HepG2 (cell line): ENCODE data around the gene HSPB8. TPM values are rescaled to one million over a fixed set of nuclear protein-coding genes. Genes with fewer than 3 reads are reported as not detected.

Source experiments
- ATAC-seq: fragments of 200-7000 bp; cut with Tn5 transposase; 3 replicates; pipeline ENCODE4 v1.9.1; 2020; ENCODE audit warnings: mild to moderate bottlenecking, moderate library complexity
- BruUV-seq: library from RNA; stranded (reverse); fragments of 400-500 nt; replicated peaks from 2 replicates; lab custom pipeline; 2021; lab: Mats Ljungman, UMichigan
- CTCF ChIA-PET: fragments of 300-600 bp; formaldehyde crosslinking; extraction: SDS; loops from one replicate; lab custom pipeline; 2021; ENCODE audit warnings: low total read pairs, inconsistent platforms, low intra/inter-chr PET ratio; lab: Yijun Ruan, JAX
- POLR2A ChIA-PET: fragments of 350-600 bp; sonication (Branson Sonifier 250); formaldehyde crosslinking; loops from one replicate; lab custom pipeline; 2020; ENCODE audit warnings: antibody characterized with exemption, inconsistent platforms; lab: Yijun Ruan, JAX
- DNase-seq: peaks from one replicate; pipeline ENCODE4 v3.0.0-alpha.2; 2015; ENCODE audit warnings: low spot score
- FAIRE-seq: peaks from 3 replicates; lab custom pipeline; 2011; peaks lifted over from hg19 to GRCh38; lab: Jason Lieb, UNC
- H2AFZ ChIP-seq: one replicate; pipeline ENCODE4 v1.6.1; 2011; ENCODE audit warnings: low read length, inconsistent platforms
- H3K27ac ChIP-seq: fragments of 300-600 bp; 3 replicates; pipeline ENCODE4 v1.8.0; 2011; ENCODE audit warnings: mixed run types, mild to moderate bottlenecking, mixed read lengths, low read length, inconsistent platforms; ENCODE audit not compliant: insufficient read depth; ENCODE audit errors: extremely low read length
- H3K27me3 ChIP-seq, 2 experiments: fragments of 200-600 bp in 1 of 2; 2 replicates in 1 of 2; 3 replicates in 1 of 2; pipeline versions ENCODE4 v1.6.0 to v1.8.0; 2011; ENCODE audit warnings: low read length in 2 of 2, mild to moderate bottlenecking in 2 of 2, moderate library complexity in 2 of 2, inconsistent platforms in 1 of 2; ENCODE audit not compliant: insufficient read depth in 2 of 2, control insufficient read depth in 1 of 2
- H3K36me3 ChIP-seq, 2 experiments: fragments of 200-600 bp in 1 of 2; replicated peaks in 1 of 2; 2 replicates in 1 of 2; 3 replicates in 1 of 2; pipeline versions ENCODE4 v1.5.1 to v1.8.0; 2011; ENCODE audit warnings: low read length in 2 of 2, inconsistent platforms in 1 of 2; ENCODE audit not compliant: insufficient read depth in 2 of 2, control insufficient read depth in 1 of 2
- H3K4me1 ChIP-seq: 2 replicates; pipeline ENCODE4 v1.5.1; 2012; ENCODE audit warnings: low read length, inconsistent platforms; ENCODE audit not compliant: insufficient read depth
- H3K4me2 ChIP-seq: 2 replicates; pipeline ENCODE4 v1.6.0; 2011; ENCODE audit warnings: low read depth, low read length, inconsistent platforms
- H3K4me3 ChIP-seq, 3 experiments: fragments of 200-600 bp in 1 of 3; sonication (generic), shearing (Covaris generic) in 1 of 3; replicated peaks in 1 of 3; 2 replicates each; pipeline ENCODE4 v1.5.1; 2011 to 2016; ENCODE audit warnings: low read length in 3 of 3, inconsistent platforms in 2 of 3, low read depth in 2 of 3, mild to moderate bottlenecking in 2 of 3, control low read depth in 1 of 3, mixed read lengths in 1 of 3; ENCODE audit not compliant: insufficient read depth in 1 of 3
- H3K79me2 ChIP-seq: one replicate; pipeline ENCODE4 v1.6.1; 2011; ENCODE audit warnings: low read length, inconsistent platforms; ENCODE audit not compliant: insufficient read depth
- H3K9ac ChIP-seq: 2 replicates; pipeline ENCODE4 v1.6.0; 2011; ENCODE audit warnings: mild to moderate bottlenecking, low read depth, low read length, inconsistent platforms; ENCODE audit not compliant: insufficient read depth
- H3K9me3 ChIP-seq: 2 replicates; pipeline ENCODE4 v1.5.1; 2012; ENCODE audit warnings: mild to moderate bottlenecking, low read length
- H4K20me1 ChIP-seq: 2 replicates; pipeline ENCODE4 v1.6.0; 2011; ENCODE audit warnings: inconsistent platforms, mild to moderate bottlenecking, low read length, moderate library complexity; ENCODE audit not compliant: insufficient read depth
- CREM ChIP-seq, 2 experiments: sonication (generic) in 1 of 2; formaldehyde crosslinking in 1 of 2; IDR thresholded peaks; 2 replicates each; pipeline versions ENCODE4 v1.4.0 to v1.6.1; 2016 to 2020; ENCODE audit warnings: antibody characterized with exemption in 1 of 2, mild to moderate bottlenecking in 1 of 2, missing genetic modification reagents in 1 of 2
- FOXA1 ChIP-seq, 2 experiments: fragments of 450-650 bp in 1 of 2; sonication (generic) in 1 of 2; formaldehyde crosslinking in 1 of 2; IDR thresholded peaks; 2 replicates each; pipeline versions ENCODE4 v1.4.0 to v1.6.1; 2016 to 2020; ENCODE audit warnings: missing genetic modification reagents in 1 of 2
- HMGA1 ChIP-seq: sonication (generic); formaldehyde crosslinking; conservative IDR thresholded peaks from 2 replicates; pipeline ENCODE4 v1.4.0; 2020; ENCODE audit warnings: missing genetic modification reagents
- KDM2A ChIP-seq: sonication (generic); formaldehyde crosslinking; IDR thresholded peaks from 2 replicates; pipeline ENCODE4 v1.4.0; 2020; ENCODE audit warnings: low read depth, missing genetic modification reagents, borderline replicate concordance
- KDM6A ChIP-seq: IDR thresholded peaks from 2 replicates; pipeline ENCODE4 v1.6.1; 2016; ENCODE audit warnings: low read depth
- NFE2L2 ChIP-seq: fragments of 150-350 bp; IDR thresholded peaks from 2 replicates; pipeline ENCODE4 v1.6.1; 2014; ENCODE audit warnings: low read length
- NFIB ChIP-seq: sonication (generic); formaldehyde crosslinking; IDR thresholded peaks from 2 replicates; pipeline ENCODE4 v1.9.0; 2021; ENCODE audit warnings: missing genetic modification reagents, mild to moderate bottlenecking, borderline replicate concordance
- PLRG1 ChIP-seq: fragments of 450-650 bp; conservative IDR thresholded peaks from 2 replicates; pipeline ENCODE4 v1.6.1; 2016
- SRF ChIP-seq: IDR thresholded peaks from 2 replicates; pipeline ENCODE4 v1.6.1; 2011; ENCODE audit warnings: mild to moderate bottlenecking, low read depth, low read length, moderate library complexity
- SRSF9 ChIP-seq: fragments of 200-400 bp; formaldehyde crosslinking; IDR thresholded peaks from 2 replicates; pipeline ENCODE4 v1.6.1; 2018; ENCODE audit warnings: borderline replicate concordance, mild to moderate bottlenecking, low read depth, low read length; ENCODE audit not compliant: insufficient read depth, poor library complexity, severe bottlenecking
- TARDBP ChIP-seq: sonication (generic); formaldehyde crosslinking; IDR thresholded peaks from 2 replicates; pipeline ENCODE4 v1.8.0; 2022; ENCODE audit warnings: mild to moderate bottlenecking, missing genetic modification reagents
- TRIM24 ChIP-seq: sonication (generic); formaldehyde crosslinking; IDR thresholded peaks from 2 replicates; pipeline ENCODE4 v1.8.0; 2022; ENCODE audit warnings: mild to moderate bottlenecking, missing genetic modification reagents
- ZBTB42 ChIP-seq: sonication (generic); formaldehyde crosslinking; IDR thresholded peaks from 2 replicates; pipeline ENCODE4 v1.5.0; 2020; ENCODE audit warnings: mild to moderate bottlenecking, missing genetic modification reagents
- ZNF879 ChIP-seq: sonication (generic); formaldehyde crosslinking; IDR thresholded peaks from 2 replicates; pipeline ENCODE4 v1.8.1; 2023; ENCODE audit warnings: missing genetic modification reagents
- WGBS: methylation state at CpG from one replicate; pipeline ENCODE4 v1.1.6; 2017; ENCODE audit warnings: low lambda C conversion rate; 5-methylcytosine and 5-hydroxymethylcytosine counted together
- in situ Hi-C: cut with HindIII; loops from 2 replicates; pipeline ENCODE4 v1.10.0; 2017; ENCODE audit warnings: low pct_unique_long_range_greater_than_20kb; ENCODE audit not compliant: extremely low pct_ligation_motif_present
- intact Hi-C: fragments of 100-400 bp; cut with micrococcal nuclease; formaldehyde crosslinking; loops from one replicate; pipeline ENCODE4 v1.10.0; 2022; ENCODE audit not compliant: unreplicated experiment
- polyA plus RNA-seq, 8 experiments: library from polyadenylated mRNA; depleted of rRNA in 3 of 8; stranded (reverse) in 7 of 8; unstranded in 1 of 8; fragments of >200 nt; fragmentation: Illumina TruSeq in 4 of 8; extraction: Trizol in 4 of 8; gene quantifications; 2 replicates each; pipeline versions ENCODE4 v1.2.1 to v1.2.3, GENCODE V29; 2011 to 2016; ENCODE audit warnings: low read depth in 4 of 8, missing spikeins in 1 of 8, mixed read lengths in 1 of 8; ENCODE audit not compliant: insufficient read depth in 1 of 8
- total RNA-seq, 5 experiments: library from RNA; depleted of rRNA; stranded (reverse); fragments of >200 nt; fragmentation: Illumina TruSeq; extraction: Trizol; gene quantifications; 2 replicates each; pipeline ENCODE4 v1.2.3, GENCODE V29; 2016; ENCODE audit warnings: low read depth in 1 of 5
- TF ChIP-seq, protein P1 (sequence below): sonication (generic); formaldehyde crosslinking; conservative IDR thresholded peaks from 2 replicates; pipeline ENCODE4 v1.8.1; 2023; ENCODE audit warnings: missing genetic modification reagents
- TF ChIP-seq, protein P2 (sequence below): sonication (generic); formaldehyde crosslinking; IDR thresholded peaks from 2 replicates; pipeline ENCODE4 v1.4.0; 2020; ENCODE audit warnings: missing genetic modification reagents, mild to moderate bottlenecking, borderline replicate concordance
- TF ChIP-seq, protein P3 (sequence below): sonication (generic); formaldehyde crosslinking; IDR thresholded peaks from 2 replicates; pipeline ENCODE4 v1.5.1; 2020; ENCODE audit warnings: mild to moderate bottlenecking, missing genetic modification reagents, moderate library complexity
- TF ChIP-seq, protein P4 (sequence below): sonication (generic); formaldehyde crosslinking; IDR thresholded peaks from 2 replicates; pipeline ENCODE4 v1.4.0; 2020; ENCODE audit warnings: mild to moderate bottlenecking, missing genetic modification reagents, borderline replicate concordance

The HSPB8 gene
- total and polyA plus RNA-seq, 2 of the 13 experiments (the other 11 are each of a cell fraction or from before 2014, with no cell fraction given): 0.49 to 0.54 TPM

DNA sequence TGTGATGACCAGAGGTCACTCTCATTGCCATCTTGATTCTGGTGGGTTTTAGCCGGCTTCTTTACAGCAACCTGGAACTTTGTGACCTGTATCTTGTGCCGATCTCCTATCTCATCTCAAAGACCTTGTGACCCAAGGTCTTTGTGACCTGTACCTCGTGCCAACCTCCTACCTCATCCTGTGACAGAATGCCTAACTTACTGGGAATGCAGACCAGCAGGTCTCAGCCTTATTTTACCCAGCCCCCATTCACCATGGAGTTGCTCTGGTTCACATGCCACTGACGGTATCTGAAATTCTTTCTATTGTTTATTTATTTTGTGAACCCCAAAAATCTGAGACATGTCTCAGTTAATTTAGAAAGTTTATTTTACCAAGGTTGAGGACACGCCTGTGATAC is 7.4 kb upstream of the HSPB8 start:
- H2AFZ ChIP-seq: no peak overlapping the region
- BruUV-seq: no TSS peak
- CTCF ChIA-PET: no interaction called here
- TF ChIP-seq FOXA1 (IDR thresholded peaks at IDR 0.05): no peak
- no peak for TF ChIP-seq FOXA1 (CRISPR knock-in tag; IDR thresholded peaks at IDR 0.05)
- TF ChIP-seq TARDBP (CRISPR knock-in tag): no peak
- TF ChIP-seq SRF: no peak
- TF ChIP-seq KDM6A (CRISPR knock-in tag): no peak
- TF ChIP-seq KDM2A (CRISPR knock-in tag): no peak
- TF ChIP-seq, protein P1, sequence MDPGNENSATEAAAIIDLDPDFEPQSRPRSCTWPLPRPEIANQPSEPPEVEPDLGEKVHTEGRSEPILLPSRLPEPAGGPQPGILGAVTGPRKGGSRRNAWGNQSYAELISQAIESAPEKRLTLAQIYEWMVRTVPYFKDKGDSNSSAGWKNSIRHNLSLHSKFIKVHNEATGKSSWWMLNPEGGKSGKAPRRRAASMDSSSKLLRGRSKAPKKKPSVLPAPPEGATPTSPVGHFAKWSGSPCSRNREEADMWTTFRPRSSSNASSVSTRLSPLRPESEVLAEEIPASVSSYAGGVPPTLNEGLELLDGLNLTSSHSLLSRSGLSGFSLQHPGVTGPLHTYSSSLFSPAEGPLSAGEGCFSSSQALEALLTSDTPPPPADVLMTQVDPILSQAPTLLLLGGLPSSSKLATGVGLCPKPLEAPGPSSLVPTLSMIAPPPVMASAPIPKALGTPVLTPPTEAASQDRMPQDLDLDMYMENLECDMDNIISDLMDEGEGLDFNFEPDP: no peak
- no peak for TF ChIP-seq NFE2L2
- TF ChIP-seq SRSF9: no peak
- TF ChIP-seq ZBTB42 (CRISPR knock-in tag): no peak
- TF ChIP-seq, protein P2, sequence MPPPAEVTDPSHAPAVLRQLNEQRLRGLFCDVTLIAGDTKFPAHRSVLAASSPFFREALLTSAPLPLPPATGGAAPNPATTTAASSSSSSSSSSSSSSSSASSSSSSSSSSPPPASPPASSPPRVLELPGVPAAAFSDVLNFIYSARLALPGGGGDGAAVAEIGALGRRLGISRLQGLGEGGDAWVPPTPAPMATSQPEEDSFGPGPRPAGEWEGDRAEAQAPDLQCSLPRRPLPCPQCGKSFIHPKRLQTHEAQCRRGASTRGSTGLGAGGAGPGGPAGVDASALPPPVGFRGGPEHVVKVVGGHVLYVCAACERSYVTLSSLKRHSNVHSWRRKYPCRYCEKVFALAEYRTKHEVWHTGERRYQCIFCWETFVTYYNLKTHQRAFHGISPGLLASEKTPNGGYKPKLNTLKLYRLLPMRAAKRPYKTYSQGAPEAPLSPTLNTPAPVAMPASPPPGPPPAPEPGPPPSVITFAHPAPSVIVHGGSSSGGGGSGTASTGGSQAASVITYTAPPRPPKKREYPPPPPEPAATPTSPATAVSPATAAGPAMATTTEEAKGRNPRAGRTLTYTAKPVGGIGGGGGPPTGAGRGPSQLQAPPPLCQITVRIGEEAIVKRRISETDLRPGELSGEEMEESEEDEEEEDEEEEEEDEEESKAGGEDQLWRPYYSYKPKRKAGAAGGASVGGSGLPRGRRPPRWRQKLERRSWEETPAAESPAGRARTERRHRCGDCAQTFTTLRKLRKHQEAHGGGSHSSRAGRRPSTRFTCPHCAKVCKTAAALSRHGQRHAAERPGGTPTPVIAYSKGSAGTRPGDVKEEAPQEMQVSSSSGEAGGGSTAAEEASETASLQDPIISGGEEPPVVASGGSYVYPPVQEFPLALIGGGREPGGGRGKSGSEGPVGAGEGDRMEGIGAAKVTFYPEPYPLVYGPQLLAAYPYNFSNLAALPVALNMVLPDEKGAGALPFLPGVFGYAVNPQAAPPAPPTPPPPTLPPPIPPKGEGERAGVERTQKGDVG (CRISPR knock-in tag): no peak
- TF ChIP-seq ZNF879 (CRISPR knock-in tag): no peak
- TF ChIP-seq HMGA1 (CRISPR knock-in tag): no peak
- TF ChIP-seq CREM (IDR thresholded peaks at IDR 0.05): no peak
- no peak for TF ChIP-seq CREM (CRISPR knock-in tag; IDR thresholded peaks at IDR 0.05)
- TF ChIP-seq PLRG1: no peak
- TF ChIP-seq TRIM24 (CRISPR knock-in tag): no peak
- TF ChIP-seq, protein P3, sequence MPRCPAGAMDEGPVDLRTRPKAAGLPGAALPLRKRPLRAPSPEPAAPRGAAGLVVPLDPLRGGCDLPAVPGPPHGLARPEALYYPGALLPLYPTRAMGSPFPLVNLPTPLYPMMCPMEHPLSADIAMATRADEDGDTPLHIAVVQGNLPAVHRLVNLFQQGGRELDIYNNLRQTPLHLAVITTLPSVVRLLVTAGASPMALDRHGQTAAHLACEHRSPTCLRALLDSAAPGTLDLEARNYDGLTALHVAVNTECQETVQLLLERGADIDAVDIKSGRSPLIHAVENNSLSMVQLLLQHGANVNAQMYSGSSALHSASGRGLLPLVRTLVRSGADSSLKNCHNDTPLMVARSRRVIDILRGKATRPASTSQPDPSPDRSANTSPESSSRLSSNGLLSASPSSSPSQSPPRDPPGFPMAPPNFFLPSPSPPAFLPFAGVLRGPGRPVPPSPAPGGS: no peak
- no peak for TF ChIP-seq NFIB (CRISPR knock-in tag)
- TF ChIP-seq, protein P4, sequence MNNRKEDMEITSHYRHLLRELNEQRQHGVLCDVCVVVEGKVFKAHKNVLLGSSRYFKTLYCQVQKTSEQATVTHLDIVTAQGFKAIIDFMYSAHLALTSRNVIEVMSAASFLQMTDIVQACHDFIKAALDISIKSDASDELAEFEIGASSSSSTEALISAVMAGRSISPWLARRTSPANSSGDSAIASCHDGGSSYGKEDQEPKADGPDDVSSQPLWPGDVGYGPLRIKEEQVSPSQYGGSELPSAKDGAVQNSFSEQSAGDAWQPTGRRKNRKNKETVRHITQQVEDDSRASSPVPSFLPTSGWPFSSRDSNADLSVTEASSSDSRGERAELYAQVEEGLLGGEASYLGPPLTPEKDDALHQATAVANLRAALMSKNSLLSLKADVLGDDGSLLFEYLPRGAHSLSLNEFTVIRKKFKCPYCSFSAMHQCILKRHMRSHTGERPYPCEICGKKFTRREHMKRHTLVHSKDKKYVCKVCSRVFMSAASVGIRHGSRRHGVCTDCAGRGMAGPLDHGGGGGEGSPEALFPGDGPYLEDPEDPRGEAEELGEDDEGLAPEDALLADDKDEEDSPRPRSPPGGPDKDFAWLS (CRISPR knock-in tag): no peak

More for the DNA sequence above, 7.4 kb upstream of the HSPB8 start:
- 14% methylated on average over 5 of the region's 5 CpGs for WGBS
- H3K9me3 ChIP-seq: no peaks in the 10 kb centered on the region
- H3K4me1 ChIP-seq: no peaks in the 10 kb centered on the region
- H3K36me3 ChIP-seq: no peaks in the 10 kb centered on the region
- FAIRE-seq: no peak
- no peaks in the 10 kb centered on the region for H4K20me1 ChIP-seq
- no peaks in the 10 kb centered on the region for H3K79me2 ChIP-seq
- H3K4me2 ChIP-seq: no peak overlapping the region
- no peak overlapping the region for H3K27ac ChIP-seq
- no peak for ATAC-seq
- in situ Hi-C loops: no loop called here
- no peak for DNase-seq
- no peaks in the 10 kb centered on the region; a peak in 1 of 5 replicates for H3K27me3 ChIP-seq
- POLR2A ChIA-PET: no interaction called here
- no peak overlapping the region for H3K4me3 ChIP-seq
- H3K9ac ChIP-seq: no peak overlapping the region
- intact Hi-C loops: no loop called here
